ENCODE results near the gene PLK3. TPM values are rescaled to one million over a fixed set of nuclear protein-coding genes. Genes with fewer than 3 reads are reported as not detected.
"Not testable (repeated sequence)": the region's sequence is repeated elsewhere in the genome, so short reads cannot be mapped to it uniquely, and the experiment has no call there.

PLK3 gene
- polyA plus RNA-seq, 12 donors = 6.9 to 19.2 (median 11.9) TPM; not detected in 1

GRCh38 chr1:44826375-44827196 lies 26.4 kb downstream of the PLK3 start:
- peak; percentile 69 for DNase-seq

- no peak for DNase-seq
These were observed 27.2 kb downstream of the PLK3 start for GRCh38 chr1:44827197-44828002.

GRCh38 chr1:44828003-44828651 lies 27.9 kb downstream of the PLK3 start:
- DNase-seq = no peak

GRCh38 chr1:44828841-44829440 lies 28.8 kb downstream of the PLK3 start:
- DNase-seq = no peak

- DNase-seq = no peak
These were observed 29.6 kb downstream of the PLK3 start for GRCh38 chr1:44829506-44830384.

GRCh38 chr1:44830900-44831304 lies 30.7 kb downstream of the PLK3 start:
- no peak for DNase-seq

- DNase-seq = no peak
These were observed 31.3 kb downstream of the PLK3 start for GRCh38 chr1:44831516-44831915.

- no peak for DNase-seq
These were observed 32.0 kb downstream of the PLK3 start for GRCh38 chr1:44832056-44832705.

- DNase-seq = no peak
These were observed 34.2 kb downstream of the PLK3 start for GRCh38 chr1:44834328-44834727.

GRCh38 chr1:44835738-44836675 lies 35.8 kb downstream of the PLK3 start:
- DNase-seq = peak; percentile 86

GRCh38 chr1:44838294-44838693 lies 38.1 kb downstream of the PLK3 start:
- not testable (repeated sequence) for DNase-seq

- DNase-seq = peak; percentile 57
These were observed 39.4 kb downstream of the PLK3 start for GRCh38 chr1:44839576-44839975.

GRCh38 chr1:44842486-44842861 lies 42.3 kb downstream of the PLK3 start:
- DNase-seq = no peak

- peak; percentile 71 for DNase-seq
These were observed 42.9 kb downstream of the PLK3 start, which contains the start of gene PTCH2 for GRCh38 chr1:44842862-44843655. Gene PTCH2 (minus strand): TSS chr1:44843253. CDS start chr1:44842932, 321 bp downstream.

- DNase-seq = no peak
These were observed 46.8 kb downstream of the PLK3 start for GRCh38 chr1:44846985-44847384.

GRCh38 chr1:44847845-44848244 lies 47.7 kb downstream of the PLK3 start:
- DNase-seq = no peak

- no peak for DNase-seq
These were observed 48.4 kb downstream of the PLK3 start for GRCh38 chr1:44848456-44849181.
